Fibroblast of skin of left biceps (primary cell): ENCODE results near the gene MYADM.
"Not testable (repeated sequence)": the region's sequence is repeated elsewhere in the genome, so short reads cannot be mapped to it uniquely, and the experiment has no call there.

Source experiments
- DNase-seq, 2 experiments: peaks; one replicate each; pipeline ENCODE4 v3.0.0-alpha.2; 2013; ENCODE audit warnings: low read depth in 2 of 2

MYADM gene

GRCh38 chr19:53868892-53869804 lies 1.5 kb downstream of the MYADM start:
- DNase-seq: peak; percentile 74 to 82

DNA sequence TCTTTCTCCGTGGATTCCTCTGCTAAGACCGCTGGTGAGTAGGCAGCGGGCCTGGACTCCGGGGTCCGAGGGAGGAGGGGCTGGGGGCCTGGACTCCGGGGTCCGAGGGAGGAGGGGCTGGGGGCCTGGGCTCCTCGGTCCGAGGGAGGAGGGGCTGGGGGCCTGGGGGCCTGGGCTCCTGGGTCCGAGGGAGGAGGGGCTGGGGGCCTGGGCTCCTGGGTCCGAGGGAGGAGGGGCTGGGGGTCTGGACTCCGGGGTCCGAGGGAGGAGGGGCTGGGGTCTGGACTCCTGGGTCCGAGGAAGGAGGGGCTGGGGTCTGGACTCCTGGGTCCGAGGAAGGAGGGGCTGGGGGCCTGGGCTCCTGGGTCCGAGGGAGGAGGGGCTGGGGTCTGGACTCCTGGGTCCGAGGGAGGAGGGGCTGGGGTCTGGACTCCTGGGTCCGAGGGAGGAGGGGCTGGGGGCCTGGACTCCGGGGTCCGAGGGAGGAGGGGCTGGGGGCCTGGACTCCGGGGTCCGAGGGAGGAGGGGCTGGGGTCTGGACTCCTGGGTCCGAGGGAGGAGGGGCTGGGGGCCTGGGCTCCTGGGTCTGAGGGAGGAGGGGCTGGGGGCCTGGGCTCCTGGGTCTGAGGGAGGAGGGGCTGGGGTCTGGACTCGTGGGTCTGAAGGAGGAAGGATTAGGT lies 2.3 kb downstream of the MYADM start:
- DNase-seq: not testable (repeated sequence)

DNA sequence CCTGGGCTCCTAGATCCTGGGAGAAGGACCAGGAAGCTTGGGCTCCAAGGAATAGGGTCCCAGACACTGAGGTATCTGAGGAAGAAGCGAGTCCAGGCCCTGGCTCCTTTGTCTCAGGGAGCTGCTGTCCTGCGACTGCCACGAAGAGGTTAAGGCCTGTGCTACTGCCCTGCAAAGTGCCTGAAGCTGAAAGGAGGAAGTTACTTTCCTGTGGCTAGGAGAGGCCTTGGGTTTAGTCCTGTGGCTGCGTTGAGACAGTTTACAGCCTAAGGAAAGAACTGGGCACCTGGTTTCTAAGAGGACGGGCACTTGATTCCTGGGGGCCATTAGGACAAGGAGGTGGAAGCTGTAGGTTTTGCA lies 2.8 kb downstream of the MYADM start:
- no peak for DNase-seq

DNA sequence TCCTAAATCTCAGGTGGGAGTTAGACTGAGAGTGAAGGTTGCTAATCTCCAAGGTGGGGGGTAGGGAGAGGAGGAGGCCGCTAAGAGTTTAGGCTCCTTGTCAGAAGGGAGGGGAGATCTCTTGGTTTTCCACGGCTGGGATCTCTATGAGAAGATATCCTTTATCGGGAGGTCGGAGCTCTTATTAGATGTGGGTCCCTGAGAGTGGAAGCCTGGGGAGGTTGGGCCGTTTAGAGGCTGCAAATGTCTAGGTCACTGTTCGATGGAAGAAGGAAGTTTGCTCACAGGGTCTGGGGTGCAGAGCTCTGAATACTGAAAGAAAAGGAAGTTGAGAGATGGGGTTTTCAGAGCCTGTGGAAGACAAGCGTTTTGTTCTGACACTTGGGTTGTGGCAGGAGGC lies 3.8 kb downstream of the MYADM start:
- DNase-seq: no peak

- no peak for DNase-seq
Measured at GRCh38 chr19:53872762-53873161, 5.1 kb downstream of the MYADM start.

GRCh38 chr19:53873773-53874605 lies 6.3 kb downstream of the MYADM start:
- no peak for DNase-seq

DNA sequence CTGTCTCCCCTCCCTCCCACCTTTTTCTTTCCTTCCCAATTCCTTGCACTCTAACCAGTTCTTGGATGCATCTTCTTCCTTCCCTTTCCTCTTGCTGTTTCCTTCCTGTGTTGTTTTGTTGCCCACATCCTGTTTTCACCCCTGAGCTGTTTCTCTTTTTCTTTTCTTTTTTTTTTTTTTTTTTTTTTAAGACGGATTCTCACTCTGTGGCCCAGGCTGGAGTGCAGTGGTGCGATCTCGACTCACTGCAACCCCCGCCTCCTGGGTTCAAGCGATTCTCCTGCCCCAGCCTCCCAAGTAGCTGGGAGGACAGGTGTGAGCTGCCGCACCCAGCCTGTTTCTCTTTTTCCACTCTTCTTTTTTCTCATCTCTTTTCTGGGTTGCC lies 6.9 kb downstream of the MYADM start:
- DNase-seq: no peak

DNA sequence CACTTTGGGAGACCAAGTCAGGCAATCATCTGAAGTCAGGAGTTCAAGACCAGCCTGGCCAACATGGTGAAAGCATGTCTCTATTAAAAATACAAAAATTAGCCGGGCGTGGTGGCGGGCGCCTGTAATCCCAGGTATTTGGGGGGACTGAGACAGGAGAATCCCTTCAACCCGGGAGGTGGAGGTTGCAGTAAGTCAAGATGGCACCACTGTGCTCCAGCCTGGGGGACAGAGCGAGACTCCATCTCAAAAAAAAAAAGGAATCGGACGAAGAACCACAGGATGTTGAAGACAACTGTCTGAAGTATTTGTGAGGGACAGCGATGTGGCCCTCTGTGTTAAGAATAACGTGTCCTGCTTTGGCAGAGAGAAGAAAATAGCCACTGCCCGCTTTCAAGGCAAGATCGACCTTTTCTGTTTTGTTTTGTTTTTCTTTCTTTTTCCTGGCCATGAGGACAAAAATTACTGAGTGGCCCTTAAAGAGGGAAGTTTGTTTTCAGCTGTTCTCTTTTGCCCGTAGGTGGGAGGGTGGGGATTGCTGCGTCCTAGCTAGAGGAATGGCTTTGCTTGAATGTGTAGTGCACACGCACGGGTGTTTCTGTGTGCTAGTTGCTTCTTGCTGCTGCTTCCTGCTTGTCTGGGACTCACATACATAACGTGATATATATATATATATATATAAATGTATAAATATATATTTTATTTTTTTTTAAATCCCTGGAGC lies 8.1 kb downstream of the MYADM start:
- no peak for DNase-seq

GRCh38 chr19:53876651-53877224 lies 9.1 kb downstream of the MYADM start:
- no peak for DNase-seq

GRCh38 chr19:53877361-53877766 lies 9.7 kb downstream of the MYADM start:
- DNase-seq: no peak

DNA sequence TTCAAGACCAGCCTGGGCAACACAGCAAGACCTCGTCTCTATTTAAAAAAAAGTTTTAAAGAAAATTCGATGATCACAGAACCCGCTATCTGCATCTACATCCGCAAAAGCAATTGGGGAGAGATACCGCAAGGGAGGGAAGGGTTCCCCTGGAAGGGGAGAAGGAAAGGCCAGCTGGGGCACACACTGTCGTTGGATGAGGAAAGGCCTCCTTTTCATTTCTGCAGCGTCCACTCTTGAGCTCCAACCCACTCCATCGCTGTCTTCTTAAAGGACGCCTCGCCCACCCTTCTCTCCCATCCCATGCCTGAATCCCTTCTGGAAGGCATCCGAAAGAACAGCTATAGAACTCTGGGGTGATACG lies 11.1 kb downstream of the MYADM start:
- no peak for DNase-seq

- peak; percentile 76 to 83 for DNase-seq
Measured at GRCh38 chr19:53879140-53880081, 11.7 kb downstream of the MYADM start.

- no peak for DNase-seq
Measured at GRCh38 chr19:53880711-53881481, 13.2 kb downstream of the MYADM start.

- no peak for DNase-seq
Measured at GRCh38 chr19:53881482-53882390, 14.1 kb downstream of the MYADM start, which contains the start of gene PRKCG. Gene PRKCG, plus strand, starts transcription at chr19:53882197. Its CDS starts 298 bp downstream, at chr19:53882495.

- DNase-seq: no peak
Measured at GRCh38 chr19:53882391-53883050, 14.8 kb downstream of the MYADM start.

GRCh38 chr19:53883231-53883661 lies 15.6 kb downstream of the MYADM start:
- DNase-seq: no peak

DNA sequence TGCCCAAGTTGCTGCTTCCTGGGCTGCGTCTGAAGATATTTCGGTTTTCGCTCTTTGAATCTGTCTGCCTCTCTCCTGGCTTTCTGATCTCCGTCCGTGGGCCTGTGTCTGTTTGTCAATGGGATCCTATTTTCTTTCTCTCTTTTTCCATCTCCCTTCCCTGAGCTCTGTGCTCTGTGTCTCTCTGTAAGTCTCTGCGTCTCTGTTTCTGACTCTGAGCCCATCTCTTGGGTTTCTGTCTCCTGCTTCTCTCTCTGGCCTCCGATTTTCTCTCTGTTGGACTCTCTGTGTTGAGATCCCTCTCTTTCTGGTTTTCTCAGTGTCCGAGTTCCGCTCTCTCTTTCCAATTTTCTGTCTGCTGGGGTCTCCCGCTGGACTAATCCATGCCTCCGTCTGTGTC lies 16.1 kb downstream of the MYADM start:
- no peak for DNase-seq

GRCh38 chr19:53884256-53884655 lies 16.6 kb downstream of the MYADM start:
- no peak for DNase-seq
